ENCODE measurements around the gene MTA3. TPM values are rescaled to one million over a fixed set of nuclear protein-coding genes. Genes with fewer than 3 reads are reported as not detected.
"Not testable (repeated sequence)": the region's sequence is repeated elsewhere in the genome, so short reads cannot be mapped to it uniquely, and the experiment has no call there.

Gene MTA3
- total RNA-seq, 2 donors from 2014 or later = 18.7 to 21.2 TPM

DNA sequence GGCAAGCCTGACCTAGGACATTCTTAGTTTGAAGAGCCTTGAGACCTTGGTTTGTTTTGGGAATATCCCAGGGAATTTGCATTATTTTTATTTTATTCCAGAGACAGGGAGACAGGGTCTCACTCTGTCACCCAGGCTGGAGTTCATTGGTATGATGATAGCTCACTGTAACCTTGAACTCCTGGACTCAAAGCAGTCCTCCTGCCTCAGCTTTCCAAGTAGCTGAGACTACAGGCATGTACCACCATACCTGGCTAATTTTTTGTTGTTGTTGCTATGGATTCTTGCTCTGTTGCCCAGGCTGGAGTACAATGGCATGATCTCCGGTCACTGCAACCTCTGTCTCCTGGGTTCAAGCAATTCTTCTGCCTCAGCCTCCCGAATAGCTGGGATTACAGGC, 4.8 kb downstream of the MTA3 start:
- H3K4me1 Mint-ChIP-seq (ENCODE audit: low read depth in 2 of 2) = peaks cover 18 to 28% of the 10 kb centered on the region in 2 donors
- ATAC-seq (no peak), DNase-seq (ENCODE audit: low spot score) (no peak)
- no peak overlapping the region for H3K27ac Mint-ChIP-seq
- no peaks in the 10 kb centered on the region for H3K27me3 Mint-ChIP-seq
- no peaks in the 10 kb centered on the region for H3K9me3 Mint-ChIP-seq
- no peaks in the 10 kb centered on the region for H3K36me3 Mint-ChIP-seq
- no peak overlapping the region for H3K4me3 Mint-ChIP-seq

DNA sequence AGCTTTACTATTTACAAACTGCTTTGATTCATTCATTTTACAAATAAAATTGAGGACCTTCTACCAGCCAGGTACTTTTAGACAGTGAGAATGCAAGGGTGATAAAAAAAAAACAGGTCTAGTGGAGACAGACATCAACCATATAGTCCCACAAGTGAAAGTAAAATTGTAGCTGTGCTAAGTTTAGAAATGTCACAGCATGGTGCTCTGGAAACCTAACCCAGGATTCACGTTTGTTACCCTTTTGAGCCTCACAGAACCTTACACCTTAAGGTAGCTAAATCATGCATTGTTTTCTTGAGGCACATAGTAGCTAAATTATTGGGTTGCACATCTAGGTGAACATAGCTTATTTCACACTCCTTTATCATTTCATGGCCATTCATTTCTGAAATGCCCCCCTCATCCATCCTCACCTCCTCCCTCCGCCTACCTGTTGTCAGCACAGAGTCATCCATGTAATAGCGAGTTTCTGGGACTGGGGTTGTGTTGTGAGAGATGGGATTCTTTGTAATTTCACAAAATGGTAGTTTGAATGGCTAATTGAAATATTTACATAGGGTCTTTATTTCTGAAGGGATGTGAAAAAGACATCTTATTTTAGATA, 7.1 kb downstream of the MTA3 start:
- Mint-ChIP-seq H3K9me3 (no peaks in the 10 kb centered on the region), H3K27me3 (no peaks in the 10 kb centered on the region), H3K4me3 (no peak overlapping the region), H3K27ac (no peak overlapping the region), H3K36me3 (no peaks in the 10 kb centered on the region), H3K4me1 (ENCODE audit: low read depth in 2 of 2) (peaks cover 15 to 18% of the 10 kb centered on the region in 2 donors)
- DNase-seq (ENCODE audit: low spot score) (no peak), ATAC-seq (no peak)

DNA sequence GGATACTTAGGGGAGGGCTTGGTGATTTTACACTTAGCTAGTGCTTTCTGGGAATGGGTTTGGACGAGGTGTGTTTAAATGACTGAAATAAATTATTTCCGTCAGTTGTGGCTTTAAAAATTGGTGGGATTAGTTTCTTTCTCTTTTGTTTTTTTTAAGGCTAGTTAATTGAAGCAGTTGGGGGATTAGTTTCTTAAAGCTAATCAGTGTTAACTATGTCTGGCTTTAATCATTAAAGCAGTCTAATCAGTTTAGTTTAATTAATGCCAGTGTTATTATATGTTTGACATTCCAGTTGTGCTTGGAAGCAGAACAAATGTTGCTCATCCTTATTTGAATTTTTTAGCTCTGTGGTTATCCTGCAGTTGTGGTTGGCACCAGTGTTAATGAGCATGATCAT, 10.2 kb downstream of the MTA3 start:
- Mint-ChIP-seq H3K27me3 (no peaks in the 10 kb centered on the region), H3K36me3 (peaks cover 4% of the 10 kb centered on the region), H3K4me3 (no peak overlapping the region), H3K9me3 (no peaks in the 10 kb centered on the region), H3K27ac (no peak overlapping the region), H3K4me1 (ENCODE audit: low read depth in 2 of 2) (peaks cover 12 to 13% of the 10 kb centered on the region in 2 donors)
- no peak for DNase-seq (ENCODE audit: low spot score)
- ATAC-seq = no peak

DNA sequence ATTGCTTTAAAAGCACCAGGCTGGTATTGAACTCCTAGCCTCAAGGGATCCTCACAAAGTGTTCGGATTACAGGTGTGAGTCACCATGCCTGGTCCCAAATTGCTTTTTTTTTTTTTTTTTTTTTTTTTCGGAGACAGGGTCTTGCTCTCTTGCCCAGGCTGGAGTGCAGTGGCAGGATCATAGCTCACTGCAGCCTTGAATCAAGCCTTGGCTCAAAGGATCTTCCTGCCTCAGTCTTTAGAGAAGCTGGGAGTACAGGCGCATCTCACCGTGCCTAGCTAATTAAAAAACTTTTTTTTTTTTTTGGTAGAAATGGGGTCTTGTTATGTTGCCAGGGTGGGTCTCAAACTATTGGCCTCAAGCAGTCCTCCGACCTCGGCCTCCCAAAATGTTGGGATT, 12.8 kb downstream of the MTA3 start:
- H3K36me3 Mint-ChIP-seq = peaks cover 4% of the 10 kb centered on the region
- DNase-seq (ENCODE audit: low spot score) (no peak), ATAC-seq (no peak)
- peaks cover under 1 to 8% of the 10 kb centered on the region in 2 donors for H3K4me1 Mint-ChIP-seq (ENCODE audit: low read depth in 2 of 2)
- no peak overlapping the region for H3K4me3 Mint-ChIP-seq
- H3K27ac Mint-ChIP-seq = no peak overlapping the region
- no peaks in the 10 kb centered on the region for H3K27me3 Mint-ChIP-seq
- H3K9me3 Mint-ChIP-seq = no peaks in the 10 kb centered on the region

DNA sequence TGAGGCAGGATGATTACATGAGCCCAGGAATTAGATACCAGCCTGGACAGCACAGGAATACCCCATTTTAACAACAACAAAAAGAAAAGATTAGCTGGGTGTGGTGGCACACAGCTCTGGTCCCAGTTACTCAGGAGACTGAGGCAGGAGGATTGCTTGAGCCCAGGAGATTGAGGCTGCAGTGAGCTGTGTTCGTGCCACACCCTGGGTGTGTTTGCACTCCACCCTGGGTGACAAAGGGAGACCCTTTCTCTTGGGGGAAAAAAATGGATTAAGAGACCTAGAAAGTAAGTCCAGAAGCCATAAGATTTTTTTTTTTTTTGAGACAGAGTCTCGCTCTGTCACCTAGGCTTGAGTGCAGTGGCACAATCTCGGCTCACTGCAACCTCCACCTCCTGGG, 16.2 kb downstream of the MTA3 start:
- H3K36me3 Mint-ChIP-seq; DNase-seq (ENCODE audit: low spot score); H3K4me3 Mint-ChIP-seq; H3K27ac Mint-ChIP-seq; H3K9me3 Mint-ChIP-seq; ATAC-seq; H3K4me1 Mint-ChIP-seq (ENCODE audit: low read depth in 2 of 2); H3K27me3 Mint-ChIP-seq: not testable (repeated sequence)

DNA sequence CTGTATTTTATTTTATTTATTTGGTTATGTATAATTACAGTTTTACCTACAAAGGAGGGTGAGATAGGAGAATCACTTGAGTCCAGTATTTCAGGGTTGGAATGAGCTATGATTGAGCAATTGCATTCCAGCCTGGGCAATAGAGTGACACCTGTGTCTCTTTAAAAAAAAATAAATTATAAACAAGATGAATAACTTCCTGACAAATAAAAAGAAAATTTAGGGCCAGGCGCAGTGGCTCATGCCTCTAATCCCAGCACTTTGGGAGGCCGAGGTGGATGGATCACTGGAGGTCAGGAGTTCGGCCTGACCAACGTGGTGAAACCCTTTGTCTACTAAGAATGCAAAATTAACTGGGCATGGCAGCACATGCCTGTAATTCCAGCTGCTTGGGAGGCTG, 17.3 kb downstream of the MTA3 start:
- peaks cover 3% of the 10 kb centered on the region for H3K36me3 Mint-ChIP-seq
- no peak for DNase-seq (ENCODE audit: low spot score)

DNA sequence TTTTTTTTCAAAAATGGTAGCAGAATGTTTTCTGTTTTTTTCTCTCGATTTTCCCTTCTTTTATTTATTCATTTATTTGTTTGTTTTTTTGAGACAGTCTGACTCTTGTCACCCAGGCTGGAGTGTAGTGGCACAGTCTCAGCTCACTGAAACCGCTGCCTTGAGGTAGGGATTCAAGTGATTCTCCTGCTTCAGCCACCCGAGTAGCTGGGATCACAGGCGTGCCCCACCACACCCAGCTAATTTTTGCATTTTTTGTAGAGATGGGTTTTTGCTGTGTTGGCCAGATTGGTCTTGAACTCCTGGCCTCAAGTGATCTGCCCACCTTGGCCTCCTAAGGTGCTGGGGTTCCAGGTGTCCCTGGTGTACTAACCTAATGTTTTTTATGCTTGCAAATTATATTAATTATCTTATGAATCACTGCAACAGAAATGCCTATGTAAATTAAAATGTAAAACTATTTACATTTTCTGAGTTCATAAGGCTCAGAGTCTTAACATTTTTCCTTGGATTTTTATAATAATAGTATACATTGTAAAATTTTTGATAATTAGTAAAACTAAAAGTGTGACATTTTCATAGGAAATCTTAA, 19.2 kb downstream of the MTA3 start:
- Mint-ChIP-seq H3K4me3 (no peak overlapping the region), H3K4me1 (ENCODE audit: low read depth in 2 of 2) (peaks cover 0 to 7% of the 10 kb centered on the region in 2 donors), H3K27me3 (no peaks in the 10 kb centered on the region), H3K36me3 (no peaks in the 10 kb centered on the region), H3K27ac (no peak overlapping the region), H3K9me3 (no peaks in the 10 kb centered on the region)
- ATAC-seq (no peak), DNase-seq (ENCODE audit: low spot score) (no peak)

More for the DNA sequence above, 17.3 kb downstream of the MTA3 start:
- Mint-ChIP-seq H3K4me3 (no peak overlapping the region), H3K27ac (no peak overlapping the region), H3K9me3 (no peaks in the 10 kb centered on the region), H3K27me3 (no peaks in the 10 kb centered on the region), H3K4me1 (ENCODE audit: low read depth in 2 of 2) (peaks cover 0 to 7% of the 10 kb centered on the region in 2 donors)
- no peak for ATAC-seq

DNA sequence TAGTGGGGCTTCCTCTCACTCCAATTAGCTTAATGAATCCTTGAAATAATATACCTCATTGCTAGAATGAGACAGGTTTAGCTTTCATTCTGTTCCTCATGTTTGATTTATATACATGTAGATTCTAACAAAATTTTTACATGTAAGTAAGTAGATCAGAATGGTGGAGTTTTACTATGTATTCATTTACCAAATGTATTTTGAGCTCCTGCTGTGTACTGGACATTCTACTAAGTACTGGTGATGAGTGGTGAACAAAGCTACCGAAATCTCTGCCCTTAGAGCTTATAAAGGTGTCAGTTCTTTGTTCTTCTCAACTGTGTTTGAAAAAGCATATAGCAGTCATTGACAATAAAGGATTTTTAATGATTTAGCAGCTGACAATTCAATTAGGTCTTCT, 19.7 kb downstream of the MTA3 start:
- DNase-seq (ENCODE audit: low spot score) (no peak), ATAC-seq (no peak)
- no peaks in the 10 kb centered on the region for H3K9me3 Mint-ChIP-seq
- no peak overlapping the region for H3K27ac Mint-ChIP-seq
- H3K27me3 Mint-ChIP-seq = no peaks in the 10 kb centered on the region
- no peak overlapping the region for H3K4me3 Mint-ChIP-seq
- no peaks in the 10 kb centered on the region for H3K36me3 Mint-ChIP-seq
- peaks cover 0 to 7% of the 10 kb centered on the region in 2 donors for H3K4me1 Mint-ChIP-seq (ENCODE audit: low read depth in 2 of 2)

DNA sequence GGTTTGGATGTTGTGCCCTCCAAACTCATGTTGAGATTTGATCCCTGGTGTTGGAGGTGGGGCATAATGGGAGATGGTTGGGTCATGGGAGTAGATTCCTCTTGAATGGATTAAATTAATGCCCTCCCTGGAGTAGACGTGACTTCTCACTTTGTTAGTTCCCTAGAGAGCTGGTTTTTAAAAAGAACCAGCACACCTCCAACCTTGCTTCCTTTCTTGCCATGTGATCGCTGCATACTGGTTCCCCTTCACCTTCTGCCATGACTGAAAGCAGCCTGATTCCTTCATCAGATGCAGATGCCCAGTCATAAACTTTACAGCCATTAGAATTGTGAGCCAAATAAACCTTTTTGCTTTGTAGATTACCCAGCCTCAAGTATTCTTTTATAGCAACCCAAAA, 21.7 kb downstream of the MTA3 start:
- Mint-ChIP-seq H3K36me3 (no peaks in the 10 kb centered on the region), H3K4me3 (no peak overlapping the region), H3K4me1 (ENCODE audit: low read depth in 2 of 2) (peaks cover 0 to 4% of the 10 kb centered on the region in 2 donors), H3K27me3 (no peaks in the 10 kb centered on the region), H3K9me3 (no peaks in the 10 kb centered on the region), H3K27ac (no peak overlapping the region)
- no peak for DNase-seq (ENCODE audit: low spot score)
- ATAC-seq = no peak

DNA sequence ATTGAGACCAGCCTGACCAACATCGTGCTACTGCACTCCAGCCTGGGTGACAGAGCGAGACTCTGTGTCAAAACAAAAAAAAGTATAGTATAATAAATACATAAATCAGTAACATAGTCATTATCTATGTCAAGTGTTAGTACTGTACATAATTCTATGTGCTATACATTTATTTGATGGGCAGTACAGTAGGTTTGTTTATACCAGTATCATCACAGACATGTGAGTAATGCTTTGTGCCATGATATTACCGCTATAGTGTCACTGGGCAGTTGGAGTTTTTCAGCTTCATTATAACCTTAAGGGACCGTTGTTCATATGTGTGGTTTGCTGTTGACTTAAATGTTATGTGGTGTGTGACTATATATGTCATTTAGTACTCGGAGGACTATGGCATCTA, 24.9 kb downstream of the MTA3 start:
- Mint-ChIP-seq H3K4me3 (no peak overlapping the region), H3K4me1 (ENCODE audit: low read depth in 2 of 2) (peaks cover 0 to 4% of the 10 kb centered on the region in 2 donors), H3K9me3 (no peaks in the 10 kb centered on the region), H3K27ac (no peak overlapping the region), H3K27me3 (no peaks in the 10 kb centered on the region), H3K36me3 (no peaks in the 10 kb centered on the region)
- DNase-seq (ENCODE audit: low spot score) (no peak), ATAC-seq (no peak)

DNA sequence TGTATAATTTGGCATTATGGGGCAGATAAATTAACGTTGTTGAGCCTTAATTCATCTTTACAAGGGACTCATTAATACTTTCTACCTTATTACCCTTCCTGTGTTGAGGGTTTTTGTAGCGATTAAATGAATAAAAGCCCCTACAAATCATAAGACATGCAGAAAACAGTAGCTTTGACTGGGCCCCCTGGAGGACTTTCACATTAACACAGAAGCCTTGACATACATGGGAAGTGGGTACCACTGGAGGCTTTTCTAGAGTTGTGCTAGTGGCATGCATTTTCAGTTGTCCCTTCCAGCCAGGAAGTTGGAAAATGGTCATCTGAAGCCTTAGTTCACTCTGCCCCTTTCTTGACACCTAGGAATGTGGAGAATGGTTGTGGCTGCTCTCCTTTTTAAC, 30.2 kb downstream of the MTA3 start:
- no peaks in the 10 kb centered on the region for H3K27me3 Mint-ChIP-seq
- DNase-seq (ENCODE audit: low spot score) (no peak), ATAC-seq (no peak)
- H3K27ac Mint-ChIP-seq = no peak overlapping the region
- H3K4me1 Mint-ChIP-seq (ENCODE audit: low read depth in 2 of 2) = no peaks in the 10 kb centered on the region
- no peaks in the 10 kb centered on the region for H3K9me3 Mint-ChIP-seq
- no peaks in the 10 kb centered on the region for H3K36me3 Mint-ChIP-seq
- H3K4me3 Mint-ChIP-seq = no peak overlapping the region

DNA sequence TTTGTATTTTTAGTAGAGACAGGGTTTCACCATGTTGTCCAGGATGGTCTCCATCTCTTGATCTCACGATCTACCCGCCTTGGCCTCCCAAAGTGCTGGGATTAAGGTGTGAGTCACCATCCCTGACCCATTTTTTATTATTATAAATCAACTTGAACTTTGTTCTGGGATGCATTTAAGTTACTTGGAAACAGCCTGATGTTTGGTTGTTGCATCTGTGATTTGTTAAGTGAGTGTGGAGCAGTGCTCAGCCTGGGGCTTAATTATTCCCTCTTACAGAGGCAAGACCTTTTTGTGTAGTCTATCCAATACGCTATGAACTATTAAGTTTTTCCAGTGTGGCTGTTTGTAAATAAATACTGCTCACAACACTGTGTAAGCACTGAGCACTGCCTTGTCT, 32.6 kb downstream of the MTA3 start:
- Mint-ChIP-seq H3K4me3 (no peak overlapping the region), H3K9me3 (no peaks in the 10 kb centered on the region), H3K36me3 (no peaks in the 10 kb centered on the region), H3K27me3 (no peaks in the 10 kb centered on the region), H3K4me1 (ENCODE audit: low read depth in 2 of 2) (no peaks in the 10 kb centered on the region), H3K27ac (no peak overlapping the region)
- DNase-seq (ENCODE audit: low spot score) (no peak), ATAC-seq (no peak)

DNA sequence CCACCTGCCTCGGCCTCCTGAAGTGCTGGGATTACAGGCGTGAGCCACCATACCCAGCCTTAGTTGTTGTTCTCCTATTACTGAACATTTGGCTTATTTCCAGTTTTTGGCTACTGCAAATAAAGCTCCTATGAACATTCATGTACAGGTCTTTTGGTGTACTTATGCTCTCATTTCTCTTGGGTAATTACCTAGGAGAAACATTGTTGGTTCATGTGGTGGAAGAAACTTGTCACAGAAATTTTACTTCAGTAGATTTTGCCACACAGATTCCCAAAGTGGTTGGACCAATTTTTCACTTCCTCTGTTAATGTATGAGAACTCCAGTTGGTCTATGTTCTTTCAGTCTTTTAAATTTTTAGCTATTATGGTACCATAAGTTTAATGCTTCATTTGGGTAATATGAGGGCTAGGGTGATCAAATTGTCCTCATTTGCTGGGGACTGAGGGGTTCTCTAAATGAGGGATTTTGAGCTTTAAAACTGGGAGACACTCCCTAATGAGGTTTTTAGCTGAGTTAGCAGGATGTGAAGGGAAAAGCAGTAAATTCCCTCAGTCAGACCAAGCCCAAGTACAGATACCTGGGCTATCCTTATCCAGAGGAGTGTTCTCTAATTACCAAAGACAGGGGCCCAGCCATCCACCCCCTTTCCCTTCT, 33.9 kb downstream of the MTA3 start:
- Mint-ChIP-seq H3K27ac (no peak overlapping the region), H3K4me1 (ENCODE audit: low read depth in 2 of 2) (no peaks in the 10 kb centered on the region), H3K36me3 (no peaks in the 10 kb centered on the region), H3K9me3 (no peaks in the 10 kb centered on the region), H3K4me3 (no peak overlapping the region), H3K27me3 (no peaks in the 10 kb centered on the region)
- no peak for ATAC-seq
- DNase-seq (ENCODE audit: low spot score) = no peak

DNA sequence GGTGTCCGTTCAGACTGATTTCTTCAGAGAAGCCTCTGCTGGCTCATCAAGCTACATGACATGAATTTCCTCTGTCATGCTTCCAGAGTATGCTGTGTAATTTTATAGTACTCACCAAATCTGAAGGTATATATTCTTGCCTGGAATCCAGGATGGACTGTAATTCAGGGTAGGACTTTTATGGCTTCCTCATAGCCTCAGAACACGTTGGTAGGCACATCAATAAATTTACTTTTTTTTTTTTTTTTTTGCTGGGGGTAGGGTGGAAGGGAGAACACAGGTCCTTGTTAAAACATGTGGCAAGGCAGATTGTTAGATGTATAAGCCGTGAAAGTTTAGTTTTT, 34.4 kb downstream of the MTA3 start:
- Mint-ChIP-seq H3K27me3 (no peaks in the 10 kb centered on the region), H3K36me3 (no peaks in the 10 kb centered on the region), H3K9me3 (no peaks in the 10 kb centered on the region), H3K27ac (no peak overlapping the region), H3K4me1 (ENCODE audit: low read depth in 2 of 2) (no peaks in the 10 kb centered on the region), H3K4me3 (no peak overlapping the region)
- DNase-seq (ENCODE audit: low spot score) = no peak
- ATAC-seq = no peak

All from natural killer cell treated with Interleukin-12 subunit alpha and Interleukin-12 subunit beta and Interleukin-15 and Interleukin-18, amount 100 ng/mL, for 72 hours (primary cell).